Endothelial cell of umbilical vein (primary cell): Measurements from ENCODE around the gene KIFC1. TPM values are rescaled to one million over a fixed set of nuclear protein-coding genes. Genes with fewer than 3 reads are reported as not detected.
A peak's percentile ranks its signal among the peaks of the same experiment; 100 is the strongest.

Experiments
- BruUV-seq: library from RNA; stranded (reverse); fragments of 400-500 nt; replicated peaks from 2 replicates; lab custom pipeline; 2021; lab: Mats Ljungman, UMichigan
- CTCF ChIA-PET: fragments of 300-600, 350-600 bp; sonication (Branson Sonifier 250); formaldehyde crosslinking; loops from one replicate; lab custom pipeline; 2021; ENCODE audit warnings: antibody characterized with exemption, inconsistent platforms; lab: Charles Lee
- POLR2A ChIA-PET: fragments of 300-600, 350-600 bp; sonication (Branson Sonifier 250); formaldehyde crosslinking; loops from one replicate; lab custom pipeline; 2021; ENCODE audit warnings: antibody characterized with exemption, inconsistent platforms; lab: Charles Lee
- DNase-seq: peaks from one replicate; pipeline ENCODE4 v3.0.0-alpha.2; 2011; ENCODE audit warnings: low read depth, low spot score
- FAIRE-seq: peaks from 2 replicates; lab custom pipeline; 2011; peaks lifted over from hg19 to GRCh38; lab: Jason Lieb, UNC
- H2AFZ ChIP-seq: 2 replicates; pipeline ENCODE4 v1.6.0; 2012; ENCODE audit warnings: low read depth, low read length, control low read depth, inconsistent platforms
- H3K27ac ChIP-seq: 2 replicates; pipeline ENCODE4 v1.5.1; 2011; ENCODE audit warnings: low read depth, mild to moderate bottlenecking, control low read depth, low read length, moderate library complexity; ENCODE audit not compliant: insufficient read depth
- H3K27me3 ChIP-seq, 2 experiments: 2 replicates each; pipeline versions ENCODE4 v1.6.0 to v1.6.1; 2011; ENCODE audit warnings: low read length in 2 of 2, mixed read lengths in 1 of 2; ENCODE audit not compliant: control insufficient read depth in 2 of 2, insufficient read depth in 2 of 2
- H3K36me3 ChIP-seq, 2 experiments: 2 replicates in 1 of 2; 3 replicates in 1 of 2; pipeline ENCODE4 v1.5.1; 2011; ENCODE audit warnings: low read length in 2 of 2, mild to moderate bottlenecking in 1 of 2, moderate library complexity in 1 of 2; ENCODE audit not compliant: control insufficient read depth in 2 of 2, insufficient read depth in 2 of 2; ENCODE audit errors: extremely low read depth in 1 of 2
- H3K4me1 ChIP-seq: 3 replicates; pipeline ENCODE4 v1.5.1; 2011; ENCODE audit warnings: mild to moderate bottlenecking, low read length; ENCODE audit not compliant: control insufficient read depth, insufficient read depth; ENCODE audit errors: extremely low read depth
- H3K4me2 ChIP-seq: 2 replicates; pipeline ENCODE4 v1.6.1; 2011; ENCODE audit warnings: low read length, control low read depth, mixed read lengths; ENCODE audit not compliant: insufficient read depth
- H3K4me3 ChIP-seq, 3 experiments: fragments of 200-600 bp in 1 of 3; sonication (generic), shearing (Covaris generic) in 1 of 3; replicated peaks in 1 of 3; 2 replicates each; pipeline ENCODE4 v1.5.1; 2011 to 2016; ENCODE audit warnings: control low read depth in 3 of 3, low read length in 3 of 3, mild to moderate bottlenecking in 2 of 3, inconsistent platforms in 1 of 3, low read depth in 1 of 3, moderate library complexity in 1 of 3; ENCODE audit not compliant: insufficient read depth in 1 of 3
- H3K79me2 ChIP-seq: 2 replicates; pipeline ENCODE4 v1.6.0; 2012; ENCODE audit warnings: low read length, inconsistent platforms; ENCODE audit not compliant: control insufficient read depth, insufficient read depth
- H3K9ac ChIP-seq: replicated peaks from 2 replicates; pipeline ENCODE3; 2011; ENCODE audit warnings: low read length, control low read depth; ENCODE audit not compliant: insufficient read depth; ENCODE audit errors: extremely low read depth
- H3K9me1 ChIP-seq: replicated peaks from 3 replicates; pipeline ENCODE4 v1.6.0; 2011; ENCODE audit warnings: mild to moderate bottlenecking, low read length; ENCODE audit not compliant: control insufficient read depth, insufficient read depth; ENCODE audit errors: extremely low read depth
- H3K9me3 ChIP-seq: replicated peaks from 2 replicates; pipeline ENCODE4 v1.5.1; 2012; ENCODE audit warnings: low read length, inconsistent platforms; ENCODE audit not compliant: control insufficient read depth, insufficient read depth
- H4K20me1 ChIP-seq: replicated peaks from 2 replicates; pipeline ENCODE3; 2011; ENCODE audit warnings: mild to moderate bottlenecking, low read length; ENCODE audit not compliant: control insufficient read depth, insufficient read depth; ENCODE audit errors: extremely low read depth
- EZH2 ChIP-seq: IDR thresholded peaks from 2 replicates; pipeline ENCODE4 v1.6.1; 2012; ENCODE audit warnings: borderline replicate concordance, low read depth, mild to moderate bottlenecking, moderate library complexity, low read length, inconsistent platforms; ENCODE audit not compliant: severe bottlenecking
- FOS ChIP-seq: IDR thresholded peaks from 2 replicates; pipeline ENCODE4 v1.6.1; 2011; ENCODE audit warnings: mild to moderate bottlenecking, low read length, moderate library complexity, borderline replicate concordance; ENCODE audit not compliant: insufficient read depth
- GATA2 ChIP-seq: IDR thresholded peaks from 2 replicates; pipeline ENCODE4 v1.7.0; 2011; ENCODE audit warnings: low read depth, mild to moderate bottlenecking, moderate library complexity, mixed read lengths, low read length; ENCODE audit not compliant: insufficient read length, insufficient read depth
- JUN ChIP-seq: IDR thresholded peaks from 2 replicates; pipeline ENCODE4 v1.6.1; 2011; ENCODE audit warnings: borderline replicate concordance, low read depth; ENCODE audit not compliant: insufficient read length, insufficient read depth
- MYC ChIP-seq: IDR thresholded peaks from one replicate; pipeline ENCODE4 v1.6.1; 2011; ENCODE audit warnings: mild to moderate bottlenecking, low read depth, low read length
- POLR2A ChIP-seq: IDR thresholded peaks from 2 replicates; pipeline ENCODE4 v1.6.1; 2012; ENCODE audit warnings: low read depth, mild to moderate bottlenecking, control low read depth, low read length
- POLR2AphosphoS5 ChIP-seq: IDR thresholded peaks from 2 replicates; pipeline ENCODE4 v1.6.1; 2012; ENCODE audit warnings: low read depth, mild to moderate bottlenecking, control low read depth, low read length, moderate library complexity; ENCODE audit not compliant: insufficient read depth
- dilution Hi-C: fragments of 300-500 bp; cut with MboI; formaldehyde crosslinking; loops from one replicate; pipeline ENCODE4 v1.15.0; 2019; ENCODE audit warnings: low sequenced_read_pairs; ENCODE audit not compliant: extremely low pct_ligation_motif_present
- intact Hi-C: fragments of 100-400 bp; cut with micrococcal nuclease; formaldehyde crosslinking; loops from one replicate; pipeline ENCODE4 v1.10.0; 2022
- polyA plus RNA-seq, 4 experiments: library from polyadenylated mRNA; depleted of rRNA in 3 of 4; stranded (reverse) in 3 of 4; unstranded in 1 of 4; fragments of >200 nt; gene quantifications; 2 replicates each; pipeline versions ENCODE4 v1.2.1 to v1.2.3, GENCODE V29; 2011 to 2012; ENCODE audit warnings: missing spikeins in 1 of 4
- total RNA-seq: library from RNA; stranded (reverse); gene quantifications from 2 replicates; pipeline ENCODE4 v1.2.3, GENCODE V29; 2021
- TF ChIP-seq, protein P1 (sequence below): IDR thresholded peaks from 2 replicates; pipeline ENCODE4 v1.6.1; 2011; ENCODE audit not compliant: insufficient read depth, insufficient read length
- TF ChIP-seq, protein P2 (sequence below), 2 donors: IDR thresholded peaks; 1 replicate in 1 of 2; 2 replicates in 1 of 2; pipeline ENCODE4 v1.5.1; 2011; ENCODE audit warnings: low read length in 2 of 2, mild to moderate bottlenecking in 2 of 2, moderate library complexity in 2 of 2, control low read depth in 1 of 2, inconsistent platforms in 1 of 2, low read depth in 1 of 2; ENCODE audit not compliant: insufficient read depth in 1 of 2; ENCODE audit errors: extremely low read depth in 1 of 2

Gene KIFC1
- total and polyA plus RNA-seq, 2 donors (not counting 3 experiments of a cell fraction or from before 2014, with no cell fraction given): 39.3 to 63.4 TPM

DNA sequence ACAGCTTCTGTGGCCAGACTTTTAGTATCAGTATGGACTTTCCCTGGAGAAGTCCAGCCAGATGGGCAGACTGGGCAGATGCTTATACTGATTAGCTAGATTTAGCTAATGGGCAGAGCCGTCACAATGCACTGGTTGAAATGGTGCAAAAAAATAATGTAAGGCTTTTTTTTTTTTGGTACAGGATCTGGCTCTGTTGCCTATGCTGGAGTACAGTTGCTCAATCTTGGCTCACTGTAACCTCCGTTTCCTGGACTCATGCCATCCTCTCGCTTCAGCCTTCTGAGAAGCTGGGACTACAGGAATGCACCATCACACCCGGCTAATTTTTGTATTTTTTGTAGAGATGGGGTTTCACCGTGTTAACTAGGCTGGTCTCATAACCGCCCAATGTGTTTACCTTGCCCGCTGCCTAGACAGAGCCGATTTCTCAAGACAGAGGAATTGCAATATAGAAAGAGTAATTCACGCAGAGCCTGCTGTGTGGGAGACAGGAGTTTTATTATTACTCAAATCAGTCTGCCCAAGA, 16.4 kb upstream of the KIFC1 start:
- H3K4me3 ChIP-seq: no peak overlapping the region
- dilution Hi-C loops: no loop called here
- TF ChIP-seq, protein P1, sequence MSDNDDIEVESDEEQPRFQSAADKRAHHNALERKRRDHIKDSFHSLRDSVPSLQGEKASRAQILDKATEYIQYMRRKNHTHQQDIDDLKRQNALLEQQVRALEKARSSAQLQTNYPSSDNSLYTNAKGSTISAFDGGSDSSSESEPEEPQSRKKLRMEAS: no peak
- TF ChIP-seq MYC (no peak), POLR2AphosphoS5 (no peak), JUN (no peak), GATA2 (no peak), EZH2 (no peak), FOS (no peak), POLR2A (no peak)
- TF ChIP-seq, protein P2, sequence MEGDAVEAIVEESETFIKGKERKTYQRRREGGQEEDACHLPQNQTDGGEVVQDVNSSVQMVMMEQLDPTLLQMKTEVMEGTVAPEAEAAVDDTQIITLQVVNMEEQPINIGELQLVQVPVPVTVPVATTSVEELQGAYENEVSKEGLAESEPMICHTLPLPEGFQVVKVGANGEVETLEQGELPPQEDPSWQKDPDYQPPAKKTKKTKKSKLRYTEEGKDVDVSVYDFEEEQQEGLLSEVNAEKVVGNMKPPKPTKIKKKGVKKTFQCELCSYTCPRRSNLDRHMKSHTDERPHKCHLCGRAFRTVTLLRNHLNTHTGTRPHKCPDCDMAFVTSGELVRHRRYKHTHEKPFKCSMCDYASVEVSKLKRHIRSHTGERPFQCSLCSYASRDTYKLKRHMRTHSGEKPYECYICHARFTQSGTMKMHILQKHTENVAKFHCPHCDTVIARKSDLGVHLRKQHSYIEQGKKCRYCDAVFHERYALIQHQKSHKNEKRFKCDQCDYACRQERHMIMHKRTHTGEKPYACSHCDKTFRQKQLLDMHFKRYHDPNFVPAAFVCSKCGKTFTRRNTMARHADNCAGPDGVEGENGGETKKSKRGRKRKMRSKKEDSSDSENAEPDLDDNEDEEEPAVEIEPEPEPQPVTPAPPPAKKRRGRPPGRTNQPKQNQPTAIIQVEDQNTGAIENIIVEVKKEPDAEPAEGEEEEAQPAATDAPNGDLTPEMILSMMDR (IDR thresholded peaks at IDR 0.05; ENCODE audit: extremely low read depth in 1 of 2, insufficient read depth in 1 of 2, low read depth in 1 of 2, low read length in 2 of 2): no peak

More for the DNA sequence above, 16.4 kb upstream of the KIFC1 start:
- H4K20me1 ChIP-seq: no peaks in the 10 kb centered on the region
- peak; percentile 32 for DNase-seq
- H3K27me3 ChIP-seq: peaks cover 2 to 5% of the 10 kb centered on the region in 2 experiments
- no peak overlapping the region for H2AFZ ChIP-seq
- no peaks in the 10 kb centered on the region for H3K79me2 ChIP-seq
- no peaks in the 10 kb centered on the region for H3K36me3 ChIP-seq
- H3K27ac ChIP-seq: no peak overlapping the region
- intact Hi-C loops: no loop called here
- ChIA-PET CTCF (interaction anchor here (1.1 kb wide), 1 partner anchor 30 kb away, joined by 3 read pairs; no protein-coding TSS in a partner anchor), POLR2A (no interaction called here)
- no peaks in the 10 kb centered on the region for H3K9me3 ChIP-seq
- no TSS peak for BruUV-seq
- H3K9me1 ChIP-seq: no peaks in the 10 kb centered on the region
- H3K9ac ChIP-seq: no peak overlapping the region
- H3K4me1 ChIP-seq: no peaks in the 10 kb centered on the region
- FAIRE-seq: no peak
- no peak overlapping the region for H3K4me2 ChIP-seq
